Ecto neural progenitor cell (in vitro differentiated cells): ENCODE results near the gene VIPR1.

Source experiments
- DNase-seq: peaks from one replicate; pipeline ENCODE4 v3.0.0-alpha.2; 2018; ENCODE audit warnings: low spot score

The VIPR1 gene

DNA sequence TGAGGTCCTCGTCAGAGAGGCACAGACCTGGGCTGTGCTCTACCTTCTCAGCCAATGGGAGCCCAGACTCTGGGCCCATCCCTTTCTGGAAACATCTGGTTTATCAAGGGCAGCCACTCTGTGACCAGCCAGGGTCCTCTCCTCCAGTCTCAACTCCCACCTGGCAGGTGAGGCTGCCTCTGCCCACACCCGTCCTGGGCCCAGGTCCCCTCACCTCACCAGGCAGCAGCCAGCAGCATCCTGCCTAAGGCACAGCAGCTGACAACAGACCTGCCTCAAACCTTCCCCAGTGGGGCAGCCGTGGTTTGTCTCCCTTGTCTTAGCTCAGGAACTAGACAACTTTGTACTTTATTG is 8.7 kb upstream of the VIPR1 start:
- DNase-seq: no peak

DNA sequence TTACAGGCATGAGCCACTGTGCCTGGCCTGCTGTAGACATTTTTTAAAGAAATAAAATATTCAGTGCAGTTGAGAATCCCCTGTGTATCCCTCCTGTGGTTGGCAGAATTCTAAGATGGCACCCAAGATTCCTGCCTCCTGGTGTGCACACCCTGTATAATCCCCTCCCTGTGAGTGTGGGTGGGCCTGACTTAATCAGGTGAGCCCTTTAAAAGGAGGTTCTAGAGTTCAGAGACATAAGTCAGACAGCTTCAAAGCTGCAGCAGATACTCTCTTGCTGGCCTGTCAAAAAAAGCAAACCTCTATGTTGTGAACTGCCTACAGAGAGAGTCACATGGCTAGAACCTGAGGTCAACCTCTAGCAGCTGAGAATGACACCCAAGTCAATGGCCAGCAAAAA is 7.0 kb upstream of the VIPR1 start:
- DNase-seq: peak; percentile 19

- peak; percentile 53 for DNase-seq
These were observed 5.3 kb upstream of the VIPR1 start for GRCh38 chr3:42497009-42497731.

GRCh38 chr3:42498034-42498433 is 4.4 kb upstream of the VIPR1 start:
- DNase-seq: peak; percentile 14

DNA sequence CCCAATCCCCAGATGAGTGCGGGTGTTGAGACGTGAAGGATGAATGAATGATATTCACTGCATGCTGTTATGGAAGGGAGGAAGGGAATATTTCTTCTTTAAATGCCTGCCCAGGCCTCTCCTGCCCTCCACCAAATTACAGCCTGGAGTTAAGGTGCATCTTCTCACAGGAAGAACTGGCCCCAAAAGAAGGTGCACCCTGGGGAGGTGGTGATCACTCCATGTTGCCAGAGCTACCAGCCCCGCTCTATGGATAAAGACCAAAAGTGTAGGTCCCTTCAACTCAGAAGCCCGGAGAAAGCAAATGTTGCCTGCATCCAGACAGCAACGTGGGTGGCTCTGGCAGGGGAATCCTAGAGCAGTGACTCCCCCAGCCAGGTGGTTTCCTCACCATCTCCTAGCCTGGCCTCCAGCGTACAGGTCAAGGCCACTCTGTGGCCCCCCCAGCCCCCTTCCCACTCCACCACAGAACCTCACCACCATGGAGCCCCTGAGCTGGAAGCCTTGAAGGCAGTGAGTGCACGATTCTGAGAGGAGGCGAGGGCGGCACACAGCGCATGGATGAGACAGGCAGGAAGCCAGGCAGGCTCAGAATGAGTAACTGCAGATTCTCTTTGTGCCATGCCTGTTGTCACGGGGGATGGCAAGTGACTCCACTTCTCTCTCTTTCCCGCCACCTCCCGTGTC is 3.5 kb upstream of the VIPR1 start:
- peak; percentile 32 for DNase-seq

GRCh38 chr3:42499478-42499871 is 3.0 kb upstream of the VIPR1 start:
- DNase-seq: peak; percentile 23

DNA sequence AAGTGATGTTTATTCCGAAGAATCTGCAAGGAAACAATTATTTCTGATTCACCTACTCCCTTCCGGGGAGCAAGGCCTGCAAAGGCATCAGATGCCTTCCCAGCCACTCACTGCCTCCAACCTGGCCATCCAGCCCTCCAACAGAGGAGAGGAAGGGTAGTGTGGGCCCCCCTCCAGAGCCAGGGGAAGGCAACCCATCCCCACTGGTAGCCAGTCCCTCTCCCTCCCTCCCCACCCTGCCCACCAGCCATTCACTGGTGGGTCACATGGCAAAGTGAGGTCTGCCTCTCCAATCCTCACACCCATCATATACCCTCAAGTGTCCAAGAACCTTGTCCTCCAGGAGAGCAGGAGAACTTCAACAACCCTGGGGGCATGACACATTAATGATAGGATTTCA is 2.4 kb upstream of the VIPR1 start:
- DNase-seq: peak; percentile 25

DNA sequence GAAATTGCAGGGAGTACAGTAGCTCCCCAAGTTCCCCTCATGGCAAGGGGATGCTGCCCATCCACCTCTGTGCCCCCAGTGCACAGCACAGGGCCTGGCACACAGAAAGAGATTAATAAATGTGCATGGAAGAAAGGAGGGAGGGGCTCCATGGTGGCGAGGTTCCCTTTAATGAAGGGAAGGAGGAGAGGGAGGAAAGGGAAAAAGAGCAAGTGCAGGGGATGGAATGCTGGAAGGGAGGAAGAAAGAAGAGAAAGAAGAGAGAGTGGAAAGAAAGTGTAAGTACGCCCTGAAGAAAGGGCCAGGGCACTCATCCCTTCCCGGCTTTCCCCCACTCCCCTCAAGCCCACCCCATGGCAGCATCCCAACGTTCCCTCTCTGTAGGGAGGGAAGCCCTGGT is 1.5 kb upstream of the VIPR1 start:
- no peak for DNase-seq

DNA sequence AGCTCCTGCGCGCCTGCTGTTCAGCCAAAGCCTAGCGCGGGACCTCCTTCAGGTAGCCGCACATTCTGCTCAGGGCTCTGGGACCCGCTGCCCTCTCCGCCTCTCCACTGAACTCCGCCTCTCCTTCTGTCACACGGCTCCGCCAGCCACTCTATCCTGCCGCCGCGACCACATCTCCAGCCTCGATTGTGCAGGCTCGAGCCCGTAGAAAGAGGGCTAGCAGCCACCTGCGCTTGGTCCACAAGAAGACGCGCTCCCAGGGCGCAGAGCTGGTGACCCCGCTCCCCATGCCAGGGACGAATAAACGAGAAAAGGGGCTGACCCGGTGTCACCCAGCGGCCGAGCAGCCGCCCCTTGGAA is 1.1 kb upstream of the VIPR1 start:
- peak; percentile 67 for DNase-seq

GRCh38 chr3:42501681-42502428 is 588 bp upstream of the VIPR1 start:
- peak; percentile 77 for DNase-seq

- no peak for DNase-seq
These were observed 945 bp downstream of the VIPR1 start for GRCh38 chr3:42503251-42503924.

DNA sequence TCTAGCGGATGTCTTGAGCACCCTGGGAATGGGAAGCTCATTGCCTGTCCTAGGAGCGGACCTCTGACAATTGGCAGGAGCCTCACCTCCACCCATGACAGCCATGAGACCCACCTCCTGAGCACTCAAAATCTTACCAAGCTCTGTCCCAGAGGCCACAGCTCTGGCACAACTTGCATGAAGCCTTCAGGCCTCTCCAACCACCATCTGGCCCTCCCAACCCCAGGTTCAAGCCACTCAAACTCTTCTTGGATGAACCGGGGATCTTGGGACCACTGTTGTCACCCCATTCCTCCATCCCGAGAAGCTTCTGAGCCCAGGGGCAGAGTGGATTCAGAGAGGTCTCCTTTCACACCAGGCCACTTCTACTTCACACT is 1.5 kb downstream of the VIPR1 start:
- DNase-seq: peak; percentile 37

- DNase-seq: peak; percentile 23
These were observed 2.1 kb downstream of the VIPR1 start for GRCh38 chr3:42504334-42505127.

DNA sequence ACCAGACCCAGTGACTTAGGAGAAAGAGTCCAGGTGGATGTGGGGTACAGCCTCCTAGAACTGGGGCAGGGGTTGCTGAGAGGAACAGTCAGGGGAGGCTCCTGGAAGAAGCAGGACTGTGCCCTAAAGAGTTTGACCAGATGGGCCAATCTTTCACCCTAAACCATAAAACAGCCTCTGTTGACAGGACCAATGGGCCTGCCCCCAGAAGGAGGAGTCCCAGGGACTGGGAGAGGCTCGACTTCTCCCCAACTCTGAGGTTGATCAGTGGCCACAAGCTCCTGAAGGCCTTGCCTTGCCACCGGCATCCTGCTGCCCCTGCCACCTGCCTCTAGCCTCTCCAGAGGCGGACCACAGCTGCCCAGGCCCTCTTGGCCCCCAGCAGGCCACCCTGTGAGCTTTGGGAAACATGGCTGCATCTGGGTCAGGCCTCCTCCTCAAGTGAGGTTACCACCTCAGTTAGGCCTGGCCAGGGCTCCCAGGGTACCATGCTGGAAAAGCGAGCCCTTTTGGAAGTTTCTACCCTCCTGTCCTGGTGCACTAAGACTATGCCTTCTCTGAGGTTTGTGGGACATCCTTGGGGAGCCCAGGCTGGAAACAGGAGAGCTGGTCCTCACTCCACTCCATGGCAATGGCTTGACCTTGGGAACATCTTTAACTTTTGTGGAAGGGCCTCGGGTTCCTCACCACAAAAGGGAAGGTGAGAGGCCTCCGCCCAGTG is 2.8 kb downstream of the VIPR1 start:
- peak; percentile 36 for DNase-seq

DNA sequence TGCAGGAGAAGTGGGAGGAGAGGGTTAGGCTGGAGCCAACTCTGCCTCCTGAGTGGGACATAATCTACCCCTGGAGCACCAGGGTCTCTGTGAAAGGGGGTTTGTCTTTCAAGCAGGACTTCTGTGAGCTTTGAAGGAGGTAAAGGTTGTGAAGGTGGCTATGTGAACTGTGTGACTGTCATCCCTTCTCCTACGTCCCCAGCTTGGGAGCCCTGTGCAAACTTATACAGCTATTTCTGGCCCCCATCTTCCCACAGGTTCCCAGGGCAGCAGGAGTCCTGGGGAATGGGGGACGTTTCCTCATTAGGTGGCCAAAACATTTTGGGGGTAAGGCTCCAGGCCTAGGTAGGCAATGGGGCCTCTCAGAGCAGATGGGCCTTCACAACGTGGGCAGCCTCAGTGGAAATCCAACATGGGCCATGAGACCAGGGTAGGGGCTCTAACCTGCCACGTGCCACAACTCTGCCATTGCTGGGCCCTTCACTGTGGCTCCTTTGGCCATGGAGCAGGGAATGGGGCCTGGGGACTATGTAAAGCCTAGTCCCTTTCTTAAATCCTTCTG is 3.5 kb downstream of the VIPR1 start:
- DNase-seq: peak; percentile 34

GRCh38 chr3:42507252-42507651 is 4.8 kb downstream of the VIPR1 start:
- peak; percentile 42 for DNase-seq

GRCh38 chr3:42507761-42508335 is 5.4 kb downstream of the VIPR1 start:
- DNase-seq: peak; percentile 16

- DNase-seq: no peak
These were observed 6.1 kb downstream of the VIPR1 start for GRCh38 chr3:42508562-42508961.

GRCh38 chr3:42509111-42509510 is 6.7 kb downstream of the VIPR1 start:
- no peak for DNase-seq

- DNase-seq: no peak
These were observed 7.9 kb downstream of the VIPR1 start for GRCh38 chr3:42510325-42510724.

DNA sequence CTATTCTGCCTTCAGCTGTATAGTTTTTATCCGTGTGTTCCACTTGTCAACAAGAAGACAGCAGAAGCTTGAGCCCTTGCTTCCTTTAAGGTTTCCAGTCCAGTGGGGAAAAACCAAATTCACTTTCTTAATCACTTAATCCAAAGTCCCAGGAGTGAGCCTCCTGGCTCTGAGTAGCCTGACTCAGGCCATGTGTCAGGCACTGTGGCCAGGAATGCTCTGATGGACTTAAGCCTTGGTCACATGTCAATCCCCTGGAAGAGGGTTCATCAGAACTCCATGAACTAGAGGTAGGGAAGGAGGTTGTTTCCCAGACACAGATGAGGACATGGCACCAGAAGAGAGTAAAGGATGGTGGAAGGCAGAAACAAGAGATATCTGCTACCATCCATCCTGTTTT is 8.8 kb downstream of the VIPR1 start:
- DNase-seq: no peak
